HepG2 (cell line): ENCODE results near the gene DLG5.

ENCODE experiments used
- CTCF ChIP-seq: sonication (generic); formaldehyde crosslinking; IDR thresholded peaks from 2 replicates; pipeline ENCODE4 v1.5.0; 2020; ENCODE audit warnings: mild to moderate bottlenecking, missing genetic modification reagents, moderate library complexity
- MTF1 ChIP-seq: sonication (generic); formaldehyde crosslinking; IDR thresholded peaks from 2 replicates; pipeline ENCODE4 v1.5.0; 2020; ENCODE audit warnings: missing genetic modification reagents
- SP2 ChIP-seq: sonication (generic); formaldehyde crosslinking; IDR thresholded peaks from 2 replicates; pipeline ENCODE4 v1.5.1; 2020; ENCODE audit warnings: mild to moderate bottlenecking, missing genetic modification reagents
- ZNF225 ChIP-seq: sonication (generic); formaldehyde crosslinking; IDR thresholded peaks from 2 replicates; pipeline ENCODE4 v1.4.0; 2020; ENCODE audit warnings: mild to moderate bottlenecking, missing genetic modification reagents
- ZNF557 ChIP-seq: sonication (generic); formaldehyde crosslinking; IDR thresholded peaks from 2 replicates; pipeline ENCODE4 v1.4.0; 2020; ENCODE audit warnings: missing genetic modification reagents
- ZNF639 ChIP-seq: conservative IDR thresholded peaks from 2 replicates; pipeline ENCODE4 v1.6.1; 2018; ENCODE audit warnings: missing genetic modification reagents
- ZNF839 ChIP-seq: sonication (generic); formaldehyde crosslinking; IDR thresholded peaks from 2 replicates; pipeline ENCODE4 v1.4.0; 2020; ENCODE audit warnings: missing genetic modification reagents, mild to moderate bottlenecking, borderline replicate concordance

DNA sequence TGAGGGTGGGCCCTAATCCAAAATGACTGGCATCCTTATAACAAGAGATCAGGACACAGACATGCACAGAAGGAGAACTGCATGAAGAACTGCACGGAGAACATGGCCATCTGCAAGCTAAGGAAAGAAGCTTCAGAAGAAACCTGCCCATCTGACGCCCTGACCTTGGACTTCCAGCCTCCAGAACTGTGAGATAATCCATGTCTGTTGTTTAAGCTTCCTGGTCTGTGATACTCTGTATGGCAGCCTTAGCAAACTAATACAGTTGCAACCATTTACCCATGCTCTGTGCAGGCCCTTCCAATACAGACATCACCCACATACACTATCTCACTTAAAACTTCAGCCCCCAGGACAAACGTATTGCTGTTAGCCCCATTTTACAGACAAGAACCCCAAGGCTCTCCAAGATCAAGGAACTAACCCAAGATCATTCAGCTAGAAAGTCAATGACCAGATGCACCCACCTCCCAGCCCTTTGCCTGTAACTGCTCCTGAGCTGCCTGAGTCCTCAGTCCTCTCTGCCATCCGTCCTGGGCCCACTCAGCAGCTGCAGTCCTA, 39.7 kb downstream of the DLG5 start:
- TF ChIP-seq MTF1, result no peak
- no peak for TF ChIP-seq ZNF225 (CRISPR knock-in tag)
- TF ChIP-seq CTCF, result no peak
- no peak for TF ChIP-seq SP2 (CRISPR knock-in tag)
- TF ChIP-seq ZNF639 (CRISPR knock-in tag), result no peak
- no peak for TF ChIP-seq ZNF557 (CRISPR knock-in tag)
- no peak for TF ChIP-seq ZNF839 (CRISPR knock-in tag)
